Activated T-cell treated with anti-CD3 and anti-CD28 coated beads, Interleukin-2, amount 50 U/mL, for 4 hours (primary cell): ENCODE results near the gene DEPDC5. TPM values are rescaled to one million over a fixed set of nuclear protein-coding genes. Genes with fewer than 3 reads are reported as not detected.

Experiments
- ATAC-seq, 2 donors: fragments of 200-7000 bp; cut with Tn5 transposase; one replicate each; pipeline ENCODE4 v1.10.0; 2021
- DNase-seq: peaks from one replicate; pipeline ENCODE4 v3.0.0-alpha.2; 2020
- H3K27me3 Mint-ChIP-seq: one replicate; pipeline ENCODE4 v1.8.0; 2021; ENCODE audit warnings: low read depth, mixed read lengths
- H3K36me3 Mint-ChIP-seq: one replicate; pipeline ENCODE4 v1.8.0; 2022; ENCODE audit warnings: mixed read lengths; ENCODE audit not compliant: insufficient read depth
- H3K4me1 Mint-ChIP-seq: one replicate; pipeline ENCODE4 v1.8.0; 2021; ENCODE audit warnings: low read depth, mixed read lengths
- H3K4me3 Mint-ChIP-seq: one replicate; pipeline ENCODE4 v1.8.0; 2021; ENCODE audit warnings: mild to moderate bottlenecking, moderate library complexity, mixed read lengths
- H3K9me3 Mint-ChIP-seq: one replicate; pipeline ENCODE4 v1.8.0; 2021; ENCODE audit warnings: mixed read lengths
- total RNA-seq, 3 donors: library from RNA; stranded (reverse); gene quantifications; one replicate each; pipeline ENCODE4 v1.2.1, GENCODE V29; 2021

Gene DEPDC5
- total RNA-seq, 3 donors from 2014 or later = 26.2 to 27.4 (median 27.0) TPM

DNA sequence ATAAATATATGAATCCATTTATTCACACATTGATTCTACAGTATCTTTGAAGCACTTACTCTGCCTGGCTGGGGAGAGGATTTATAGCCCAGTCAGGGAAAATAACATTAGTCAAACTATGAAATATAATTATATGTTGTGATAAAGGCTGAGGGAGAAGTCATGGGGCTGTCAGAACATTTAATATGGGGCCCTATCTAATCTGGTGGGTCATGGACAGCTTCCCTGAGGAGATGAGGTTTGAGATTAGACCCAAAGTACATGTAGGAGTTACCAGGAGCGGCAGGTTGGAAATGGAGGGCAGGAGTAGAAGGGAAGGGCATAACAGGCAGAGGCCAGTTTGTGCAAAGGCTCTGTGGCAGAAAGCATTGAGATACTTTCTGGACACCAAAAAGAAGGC lies 86.2 kb downstream of the DEPDC5 start:
- Mint-ChIP-seq H3K4me1 (no peaks in the 10 kb centered on the region), H3K4me3 (no peak overlapping the region), H3K36me3 (peaks cover 51% of the 10 kb centered on the region), H3K27me3 (no peaks in the 10 kb centered on the region), H3K9me3 (no peaks in the 10 kb centered on the region)
- ATAC-seq (no peak), DNase-seq (no peak)

DNA sequence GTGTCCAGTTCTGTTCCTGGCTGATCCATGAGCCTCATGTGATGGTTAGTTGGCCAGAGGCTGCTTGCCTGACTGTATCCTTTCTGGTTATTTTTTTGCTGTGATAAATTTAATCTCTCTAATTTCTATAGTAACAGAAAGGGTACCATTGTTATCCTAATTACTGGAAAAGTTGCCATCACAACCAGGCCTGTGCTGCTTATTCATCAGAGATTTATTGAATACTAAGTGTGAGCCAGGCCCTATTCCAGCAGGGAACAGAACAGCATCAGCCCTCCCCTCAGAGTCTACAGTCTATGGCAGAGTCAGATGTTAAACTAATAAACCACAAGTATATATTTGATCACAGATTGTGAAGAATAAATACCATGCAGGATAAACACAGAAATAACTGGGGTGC lies 86.8 kb downstream of the DEPDC5 start:
- Mint-ChIP-seq H3K9me3 (no peaks in the 10 kb centered on the region), H3K4me1 (no peaks in the 10 kb centered on the region), H3K4me3 (no peak overlapping the region), H3K36me3 (peaks cover 54% of the 10 kb centered on the region), H3K27me3 (no peaks in the 10 kb centered on the region)
- no peak for ATAC-seq
- no peak for DNase-seq

DNA sequence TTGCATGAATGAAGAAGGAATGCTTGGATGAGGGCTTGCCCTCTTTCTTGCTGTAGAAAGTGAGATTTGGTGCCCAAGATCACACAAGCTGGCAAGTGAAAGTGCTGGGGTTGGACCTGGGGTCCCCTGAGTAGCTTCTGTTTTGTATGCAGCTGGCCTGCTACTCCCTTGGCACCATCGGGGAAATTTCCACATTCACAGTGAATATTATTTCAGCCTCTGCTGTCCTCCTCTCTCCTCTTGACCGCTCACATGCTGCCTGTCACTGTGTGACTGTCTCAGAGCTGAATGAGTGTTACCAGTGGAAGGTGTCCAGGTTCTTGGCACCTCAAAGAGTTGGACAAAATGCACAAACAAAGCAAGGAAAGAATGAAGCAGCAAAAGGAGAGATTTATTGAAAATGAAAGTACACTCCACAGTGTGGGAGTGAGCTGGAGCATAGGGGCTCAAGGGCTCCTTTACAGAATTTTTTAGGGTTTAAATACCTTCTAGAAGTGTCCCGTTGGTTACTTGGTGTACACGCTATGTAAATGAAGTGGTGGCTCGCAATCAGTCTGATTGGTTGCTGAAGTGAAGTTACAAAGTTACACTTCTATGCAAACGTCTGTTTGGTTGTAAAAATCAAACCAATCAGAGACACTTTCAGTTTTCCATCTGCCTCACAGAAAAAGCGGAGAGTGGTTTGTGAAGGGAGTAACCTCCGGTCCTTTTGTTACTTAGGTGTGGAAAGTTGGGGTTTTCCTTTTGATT lies 87.4 kb downstream of the DEPDC5 start:
- peaks cover 52% of the 10 kb centered on the region for H3K36me3 Mint-ChIP-seq
- DNase-seq (no peak), ATAC-seq (no peak)
- H3K4me1 Mint-ChIP-seq = no peaks in the 10 kb centered on the region
- no peak overlapping the region for H3K4me3 Mint-ChIP-seq
- H3K9me3 Mint-ChIP-seq = no peaks in the 10 kb centered on the region
- H3K27me3 Mint-ChIP-seq = no peaks in the 10 kb centered on the region

DNA sequence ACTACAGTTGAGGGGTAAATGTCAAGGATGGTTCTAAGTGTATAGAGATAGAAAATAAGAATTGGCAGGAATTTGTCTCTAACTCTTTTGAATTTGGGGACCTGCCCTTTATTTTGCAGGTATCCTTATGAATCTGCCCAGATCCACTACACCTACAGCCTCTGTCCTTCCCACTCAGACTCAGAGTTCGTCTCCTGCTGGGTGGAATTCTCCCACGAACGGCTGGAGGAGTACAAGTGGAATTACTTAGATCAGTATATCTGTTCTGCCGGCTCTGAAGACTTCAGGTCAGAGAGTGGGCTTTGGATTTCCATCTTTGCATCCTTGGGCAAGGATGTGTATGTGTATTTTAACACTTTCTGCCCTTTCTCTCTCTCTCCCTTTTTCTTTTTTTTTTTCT lies 89.7 kb downstream of the DEPDC5 start:
- Mint-ChIP-seq H3K4me3 (no peak overlapping the region), H3K36me3 (peaks cover 51% of the 10 kb centered on the region), H3K4me1 (no peaks in the 10 kb centered on the region), H3K9me3 (no peaks in the 10 kb centered on the region), H3K27me3 (no peaks in the 10 kb centered on the region)
- ATAC-seq (no peak), DNase-seq (no peak)

DNA sequence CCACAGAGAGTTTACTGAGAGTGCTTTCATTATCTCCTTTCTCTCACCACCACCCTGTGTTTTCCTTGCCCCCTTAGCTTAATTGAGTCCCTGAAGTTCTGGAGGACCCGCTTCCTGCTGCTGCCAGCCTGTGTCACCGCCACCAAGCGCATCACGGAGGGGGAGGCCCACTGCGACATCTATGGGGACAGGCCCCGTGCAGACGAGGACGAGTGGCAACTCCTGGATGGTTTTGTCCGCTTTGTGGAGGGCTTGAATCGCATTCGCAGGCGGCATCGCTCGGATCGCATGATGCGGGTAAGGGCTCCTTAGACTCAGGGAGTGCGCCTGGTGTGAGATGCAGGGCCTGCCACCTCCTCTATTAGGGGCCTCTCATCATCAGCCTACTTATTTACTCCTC lies 91.1 kb downstream of the DEPDC5 start:
- peaks cover 51% of the 10 kb centered on the region for H3K36me3 Mint-ChIP-seq
- H3K4me1 Mint-ChIP-seq = no peaks in the 10 kb centered on the region
- H3K27me3 Mint-ChIP-seq = no peaks in the 10 kb centered on the region
- no peak for DNase-seq
- no peak overlapping the region for H3K4me3 Mint-ChIP-seq
- no peaks in the 10 kb centered on the region for H3K9me3 Mint-ChIP-seq
- no peak for ATAC-seq

DNA sequence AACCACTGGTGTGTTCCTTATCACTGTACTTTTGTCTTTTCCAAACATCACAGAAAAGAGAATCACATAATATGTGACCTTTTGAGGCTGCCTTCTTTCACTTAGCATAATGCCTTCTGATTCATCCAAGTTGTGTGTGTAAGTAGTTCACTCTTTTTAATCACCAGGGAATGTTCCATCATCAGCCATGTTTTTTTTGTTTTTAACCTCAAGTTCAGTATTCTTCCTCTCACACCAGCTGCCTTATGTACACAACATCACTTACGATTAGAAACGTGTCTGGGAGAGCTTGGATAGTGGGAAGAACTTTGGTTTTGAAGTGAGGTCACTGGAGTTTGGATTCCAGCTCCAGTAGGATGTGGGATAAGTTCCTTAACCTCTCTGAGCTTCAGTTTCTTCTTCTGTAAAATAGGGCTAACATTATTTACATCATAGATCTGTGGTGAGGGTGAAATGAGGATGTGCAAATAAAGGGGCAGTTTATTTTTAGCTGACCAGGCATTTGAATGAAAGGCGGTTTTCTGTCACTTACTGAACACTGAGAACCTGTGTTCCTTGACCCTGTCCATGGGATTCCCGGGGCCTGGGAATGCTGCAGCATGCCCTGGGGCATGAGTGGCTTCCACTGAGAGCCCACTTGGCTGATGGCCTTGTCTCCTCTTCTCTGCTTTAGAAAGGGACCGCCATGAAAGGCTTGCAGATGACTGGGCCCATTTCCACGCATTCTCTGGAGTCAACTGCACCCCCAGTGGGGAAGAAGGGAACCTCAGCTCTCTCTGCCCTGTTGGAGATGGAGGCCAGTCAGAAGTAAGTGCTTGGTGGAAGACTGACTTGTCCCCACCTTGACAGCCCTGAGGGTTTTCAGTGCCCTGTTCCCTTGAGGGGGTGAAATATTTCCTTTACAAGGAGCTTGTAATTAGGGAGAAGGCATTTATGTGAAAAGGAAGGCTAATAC lies 92.6 kb downstream of the DEPDC5 start:
- H3K9me3 Mint-ChIP-seq = no peaks in the 10 kb centered on the region
- no peak for ATAC-seq
- no peaks in the 10 kb centered on the region for H3K4me1 Mint-ChIP-seq
- no peaks in the 10 kb centered on the region for H3K27me3 Mint-ChIP-seq
- no peak overlapping the region for H3K4me3 Mint-ChIP-seq
- DNase-seq = no peak
- H3K36me3 Mint-ChIP-seq = peaks cover 51% of the 10 kb centered on the region

DNA sequence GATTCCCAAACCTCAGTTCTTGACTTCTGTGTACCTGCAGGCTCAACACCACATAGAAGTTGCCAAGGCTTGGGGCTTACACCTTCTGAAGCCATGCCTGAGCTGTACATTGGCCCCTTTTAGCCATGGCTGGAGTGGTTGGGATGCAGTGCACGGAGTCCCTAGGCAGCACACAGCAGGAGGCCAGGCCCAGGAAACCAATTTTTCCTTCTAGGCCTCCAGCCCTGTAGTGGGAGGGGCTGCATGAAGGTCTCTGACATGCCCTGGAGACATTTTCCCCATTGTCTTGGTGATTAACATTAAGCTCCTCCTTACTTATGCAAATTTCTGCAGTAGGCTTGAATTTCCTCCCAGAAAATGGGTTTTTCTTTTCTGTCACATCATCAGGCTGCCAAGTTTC lies 94.6 kb downstream of the DEPDC5 start:
- H3K4me3 Mint-ChIP-seq = no peak overlapping the region
- ATAC-seq (no peak), DNase-seq (no peak)
- H3K27me3 Mint-ChIP-seq = no peaks in the 10 kb centered on the region
- H3K4me1 Mint-ChIP-seq = no peaks in the 10 kb centered on the region
- peaks cover 48% of the 10 kb centered on the region for H3K36me3 Mint-ChIP-seq
- no peaks in the 10 kb centered on the region for H3K9me3 Mint-ChIP-seq

DNA sequence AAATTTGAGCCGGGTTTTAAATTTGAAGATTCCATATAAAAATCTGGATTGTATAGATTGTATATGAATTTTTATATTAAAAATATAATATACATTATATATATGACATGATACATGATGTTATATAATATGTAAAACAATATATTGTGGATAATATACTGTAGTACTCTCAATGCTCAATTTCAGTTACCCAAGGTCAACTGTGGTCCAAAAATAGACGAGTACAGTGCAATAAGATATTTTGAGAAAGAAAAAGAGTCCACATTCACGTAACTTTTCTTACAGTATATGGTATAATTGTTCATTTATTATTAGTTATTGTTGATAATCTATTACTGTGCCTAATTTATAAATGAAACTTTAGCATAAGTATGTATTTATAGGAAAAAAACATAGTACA lies 96.3 kb downstream of the DEPDC5 start:
- ATAC-seq = no peak
- H3K36me3 Mint-ChIP-seq = peaks cover 39% of the 10 kb centered on the region
- H3K4me1 Mint-ChIP-seq = no peaks in the 10 kb centered on the region
- H3K4me3 Mint-ChIP-seq = no peak overlapping the region
- no peaks in the 10 kb centered on the region for H3K9me3 Mint-ChIP-seq
- DNase-seq = no peak
- H3K27me3 Mint-ChIP-seq = no peaks in the 10 kb centered on the region

DNA sequence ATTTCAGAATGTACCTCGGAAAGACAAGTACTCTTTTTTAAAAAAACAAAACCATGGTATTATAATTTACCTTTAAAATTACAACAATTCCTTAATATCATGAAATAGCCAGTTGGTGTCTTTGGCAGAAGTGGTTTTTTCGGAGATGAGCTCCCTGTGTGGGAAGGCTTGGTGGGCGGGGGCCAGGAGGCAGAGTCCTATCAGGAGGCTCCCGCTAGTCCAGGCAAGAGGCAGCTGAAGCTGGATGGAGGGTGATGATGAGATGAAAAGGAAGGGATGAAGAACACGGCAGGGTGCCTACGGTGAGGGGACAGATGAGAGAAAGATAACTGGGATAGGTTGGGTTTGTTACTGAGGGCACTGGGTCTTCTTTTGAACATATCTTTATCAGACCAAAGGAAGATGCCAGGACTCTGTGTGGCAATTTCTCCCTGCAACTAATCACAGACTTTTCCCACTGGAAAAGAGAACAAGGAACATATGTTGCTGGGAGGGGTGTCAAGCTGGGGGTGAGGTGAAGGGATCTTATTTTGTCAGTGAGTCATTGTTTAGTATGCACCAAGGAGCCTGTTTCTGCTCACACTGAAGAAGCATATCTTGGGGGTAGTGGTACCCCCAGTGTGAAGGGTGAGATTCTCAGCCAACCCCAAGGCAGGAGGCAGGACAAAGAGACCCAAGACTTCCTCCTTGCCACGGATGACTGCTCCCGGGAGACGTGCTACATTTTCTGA lies 99.0 kb downstream of the DEPDC5 start:
- peaks cover 28% of the 10 kb centered on the region for H3K36me3 Mint-ChIP-seq
- no peak for DNase-seq
- ATAC-seq = no peak
- H3K4me3 Mint-ChIP-seq = no peak overlapping the region
- no peaks in the 10 kb centered on the region for H3K27me3 Mint-ChIP-seq
- no peaks in the 10 kb centered on the region for H3K9me3 Mint-ChIP-seq
- H3K4me1 Mint-ChIP-seq = no peaks in the 10 kb centered on the region

DNA sequence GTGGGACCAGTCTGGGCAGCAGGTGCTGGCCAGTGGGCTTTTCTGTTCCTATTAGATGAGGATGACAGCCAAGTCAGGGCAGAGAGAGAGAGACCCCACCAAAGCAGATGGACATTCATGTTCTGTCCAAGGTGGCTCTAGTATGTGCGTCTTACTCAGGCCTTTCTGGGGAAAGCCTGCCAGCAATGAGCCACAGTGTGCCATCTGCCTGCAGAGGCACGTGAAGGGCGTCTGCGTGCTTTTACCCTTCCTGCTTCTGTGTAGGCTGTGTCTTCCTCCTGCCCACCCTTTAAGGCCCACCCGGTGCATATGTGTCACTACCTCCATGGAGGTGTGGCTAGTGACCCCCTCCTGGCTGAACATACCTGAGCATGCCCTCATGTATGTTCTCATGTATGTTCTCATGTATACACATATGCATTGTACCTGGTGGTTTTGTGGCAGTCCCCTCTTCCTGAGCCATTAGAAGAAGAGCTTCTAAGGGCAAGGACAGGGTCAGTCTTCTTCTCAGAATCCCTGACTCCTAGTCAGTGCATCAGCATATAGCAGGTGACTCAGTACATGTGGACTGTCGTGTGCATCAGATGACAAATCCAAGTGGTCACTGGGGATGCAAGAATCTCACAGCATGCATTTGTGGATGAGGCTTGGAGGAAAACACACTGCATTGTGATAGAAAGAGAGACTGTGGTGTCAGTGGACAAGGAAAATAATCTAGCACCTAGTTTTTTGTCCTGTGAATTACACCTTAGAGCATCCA lies 100.1 kb downstream of the DEPDC5 start:
- no peak for ATAC-seq
- no peaks in the 10 kb centered on the region for H3K4me1 Mint-ChIP-seq
- no peaks in the 10 kb centered on the region for H3K27me3 Mint-ChIP-seq
- H3K9me3 Mint-ChIP-seq = no peaks in the 10 kb centered on the region
- DNase-seq = no peak
- H3K4me3 Mint-ChIP-seq = no peak overlapping the region
- peaks cover 26% of the 10 kb centered on the region for H3K36me3 Mint-ChIP-seq

DNA sequence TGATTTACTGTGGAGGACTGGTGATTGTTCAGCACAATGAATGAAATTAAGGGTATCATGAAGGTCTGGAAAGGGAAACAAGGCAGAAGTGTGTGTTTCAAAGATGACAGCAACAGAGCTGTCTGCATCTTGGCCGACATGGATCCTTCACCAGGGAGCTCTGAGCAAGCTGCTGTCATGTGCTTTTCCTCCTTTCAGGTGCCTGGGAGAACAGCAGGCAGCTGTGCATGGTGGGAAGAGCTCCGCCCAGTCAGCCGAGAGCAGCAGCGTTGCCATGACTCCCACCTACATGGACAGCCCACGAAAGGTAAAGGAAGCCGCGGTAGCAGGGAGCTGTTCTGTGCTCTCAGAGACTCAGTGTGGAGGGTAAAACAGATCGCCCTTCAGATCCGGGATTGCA lies 103.4 kb downstream of the DEPDC5 start:
- ATAC-seq (no peak), DNase-seq (no peak)
- Mint-ChIP-seq H3K4me1 (peaks cover 7% of the 10 kb centered on the region), H3K4me3 (no peak overlapping the region), H3K27me3 (no peaks in the 10 kb centered on the region), H3K9me3 (no peaks in the 10 kb centered on the region), H3K36me3 (peaks cover 22% of the 10 kb centered on the region)

DNA sequence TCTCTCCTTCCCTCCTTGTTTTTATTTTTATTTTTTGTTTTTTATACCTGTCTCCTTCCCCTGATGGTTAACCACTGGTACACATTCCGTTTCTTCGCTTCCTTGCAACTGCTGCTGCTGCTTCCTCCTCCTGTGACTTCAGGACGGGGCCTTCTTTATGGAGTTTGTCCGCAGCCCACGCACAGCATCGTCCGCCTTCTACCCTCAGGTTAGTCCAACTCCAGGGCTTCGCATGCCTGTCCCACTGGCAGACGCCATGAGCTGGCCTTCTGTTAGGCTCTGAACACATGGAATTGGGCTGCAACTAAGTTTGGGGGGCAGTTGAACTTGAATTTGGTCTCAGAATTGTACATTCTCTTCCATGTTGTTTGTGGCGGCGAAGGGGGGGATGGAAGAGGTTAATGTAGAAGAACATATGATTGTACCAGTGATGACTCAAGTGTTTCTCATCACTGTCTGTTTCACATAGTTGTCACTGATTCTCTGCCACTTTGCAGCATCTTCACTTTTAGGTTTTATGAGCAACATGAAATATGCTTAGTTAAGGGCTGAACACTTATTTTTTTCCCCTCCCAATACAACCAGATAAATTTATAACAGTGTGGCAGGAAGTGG lies 107.5 kb downstream of the DEPDC5 start:
- DNase-seq = no peak
- peak; percentile 78 to 90 for ATAC-seq

DNA sequence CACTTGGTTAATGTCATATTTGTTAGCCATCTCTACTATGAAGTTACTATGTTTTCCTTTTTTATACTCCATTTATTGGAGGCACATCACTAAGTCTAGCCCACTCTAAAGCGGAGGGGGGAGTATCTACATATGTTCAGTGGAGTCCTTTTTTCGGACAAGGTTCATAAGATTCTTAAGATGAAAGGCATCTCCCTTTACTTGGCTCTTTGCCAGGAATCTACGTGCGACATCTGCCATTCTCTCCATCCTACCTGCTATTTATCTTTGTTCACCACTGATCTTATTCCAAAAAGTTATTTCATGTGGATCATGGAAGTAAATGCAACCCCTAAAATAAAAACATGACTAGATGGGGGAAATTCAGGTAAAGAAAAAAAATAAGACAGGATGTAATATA lies 113.1 kb downstream of the DEPDC5 start:
- H3K36me3 Mint-ChIP-seq = peaks cover 22% of the 10 kb centered on the region
- no peaks in the 10 kb centered on the region for H3K27me3 Mint-ChIP-seq
- H3K9me3 Mint-ChIP-seq = no peaks in the 10 kb centered on the region
- H3K4me3 Mint-ChIP-seq = no peak overlapping the region
- DNase-seq (no peak), ATAC-seq (no peak)
- H3K4me1 Mint-ChIP-seq = no peaks in the 10 kb centered on the region

More for the DNA sequence above, 107.5 kb downstream of the DEPDC5 start:
- Mint-ChIP-seq H3K4me3 (no peak overlapping the region), H3K27me3 (no peaks in the 10 kb centered on the region), H3K9me3 (no peaks in the 10 kb centered on the region), H3K36me3 (peaks cover 8% of the 10 kb centered on the region), H3K4me1 (peaks cover 7% of the 10 kb centered on the region)
